PC-9 (cell line): ENCODE data around the gene SEC23IP. TPM values are rescaled to one million over a fixed set of nuclear protein-coding genes. Genes with fewer than 3 reads are reported as not detected.

Experiments
- Bru-seq: library from RNA; stranded (reverse); fragments of 400-500 nt; gene quantifications from one replicate; lab custom pipeline; 2021; lab: Mats Ljungman, UMichigan
- BruChase-seq, 2 experiments: library from RNA; stranded (reverse); fragments of 400-500 nt; gene quantifications; one replicate each; lab custom pipeline; 2021; lab: Mats Ljungman, UMichigan
- BruUV-seq: library from RNA; stranded (reverse); fragments of 400-500 nt; replicated peaks from 2 replicates; lab custom pipeline; 2021; lab: Mats Ljungman, UMichigan
- CTCF ChIA-PET: fragments of 300-600 bp; sonication (Branson Sonifier 250); formaldehyde crosslinking; loops from one replicate; lab custom pipeline; 2022; ENCODE audit warnings: antibody characterized with exemption; lab: Charles Lee
- POLR2A ChIA-PET: fragments of 300-600 bp; sonication (Branson Sonifier 250); formaldehyde crosslinking; loops from one replicate; lab custom pipeline; 2022; ENCODE audit warnings: antibody characterized with exemption; ENCODE audit not compliant: unreplicated experiment; lab: Charles Lee
- DNase-seq, 2 experiments: peaks; one replicate each; pipeline versions ENCODE4 v3.0.0 to v3.0.0-alpha.2; 2015 to 2022; ENCODE audit warnings: mixed read lengths in 1 of 2
- H2AFZ ChIP-seq: fragments of 200-600 bp; sonication (generic); 2 replicates; pipeline ENCODE4 v1.8.1; 2017; ENCODE audit warnings: antibody characterized with exemption
- H3F3A ChIP-seq: fragments of 200-600 bp; sonication (generic); 2 replicates; pipeline ENCODE4 v1.8.1; 2017; ENCODE audit warnings: antibody characterized with exemption, mild to moderate bottlenecking, low read depth; ENCODE audit not compliant: insufficient read depth
- H3K27ac ChIP-seq: fragments of 200-600 bp; sonication (generic); 2 replicates; pipeline ENCODE4 v1.6.1; 2016; ENCODE audit warnings: mixed run types
- H3K27me3 ChIP-seq: fragments of 200-600 bp; sonication (generic); 2 replicates; pipeline ENCODE4 v1.6.1; 2016; ENCODE audit warnings: low read depth, mixed run types; ENCODE audit not compliant: insufficient read depth
- H3K36me3 ChIP-seq: fragments of 200-600 bp; sonication (generic); 2 replicates; pipeline ENCODE4 v1.6.1; 2016; ENCODE audit warnings: low read depth, mixed run types
- H3K4me1 ChIP-seq: fragments of 200-600 bp; sonication (generic); replicated peaks from 2 replicates; pipeline ENCODE4 v1.6.1; 2016; ENCODE audit warnings: mixed run types; ENCODE audit not compliant: insufficient read depth
- H3K4me2 ChIP-seq: fragments of 200-600 bp; sonication (generic); 2 replicates; pipeline ENCODE4 v1.6.1; 2017; ENCODE audit warnings: mixed run types
- H3K4me3 ChIP-seq: fragments of 200-600 bp; sonication (generic); 2 replicates; pipeline ENCODE4 v1.6.1; 2016; ENCODE audit warnings: mixed run types
- H3K79me2 ChIP-seq: fragments of 200-600 bp; sonication (generic); 2 replicates; pipeline ENCODE4 v1.6.1; 2017; ENCODE audit warnings: low read depth, mixed run types
- H3K9me2 ChIP-seq: fragments of 200-600 bp; sonication (generic); 2 replicates; pipeline ENCODE4 v1.8.1; 2017; ENCODE audit warnings: mild to moderate bottlenecking; ENCODE audit not compliant: insufficient read depth
- H3K9me3 ChIP-seq: fragments of 200-600 bp; sonication (generic); 2 replicates; pipeline ENCODE4 v1.8.1; 2016; ENCODE audit warnings: low read depth; ENCODE audit not compliant: insufficient read depth
- H4K20me1 ChIP-seq: fragments of 200-600 bp; sonication (generic); 2 replicates; pipeline ENCODE4 v1.8.1; 2017; ENCODE audit not compliant: insufficient read depth
- EZH2 ChIP-seq: fragments of 200-600 bp; sonication (generic); IDR thresholded peaks from 2 replicates; pipeline ENCODE4 v1.8.0; 2017; ENCODE audit warnings: antibody characterized with exemption, low read depth
- intact Hi-C: fragments of 100-400 bp; cut with micrococcal nuclease; formaldehyde crosslinking; loops from one replicate; pipeline ENCODE4 v1.10.0; 2022; ENCODE audit not compliant: unreplicated experiment
- long read RNA-seq: library from polyadenylated mRNA; stranded (forward); transcript quantifications from one replicate; pipeline ENCODE4 v2.0.0, GENCODE V29; 2022
- total RNA-seq: library from RNA; stranded (reverse); gene quantifications from 2 replicates; pipeline ENCODE4 v1.2.3, GENCODE V29; 2021
- TF ChIP-seq, protein P1 (sequence below): fragments of 200-600 bp; sonication (generic); conservative IDR thresholded peaks from 2 replicates; pipeline ENCODE4 v1.6.1; 2017; ENCODE audit warnings: mixed run types, antibody characterized with exemption, mild to moderate bottlenecking, moderate library complexity

The SEC23IP gene
- total RNA-seq (19.9 and 33.2 TPM in 2 replicates), Bru-seq, nascent RNA (percentile 76 among the genes with signal in this experiment), BruChase-seq, experiment 1, labeled RNA remaining after a 2-hour chase (percentile 78 among the genes with signal in this experiment), BruChase-seq, experiment 2, labeled RNA remaining after a 6-hour chase (percentile 81 among the genes with signal in this experiment)
- long read RNA-seq, full-length matches to known transcripts, result 10 of 22 reads
- long read RNA-seq, partial matches to known transcripts, result 7 of 22 reads
- long read RNA-seq, other reads (novel, unspliced or antisense), result 5 of 22 reads

DNA sequence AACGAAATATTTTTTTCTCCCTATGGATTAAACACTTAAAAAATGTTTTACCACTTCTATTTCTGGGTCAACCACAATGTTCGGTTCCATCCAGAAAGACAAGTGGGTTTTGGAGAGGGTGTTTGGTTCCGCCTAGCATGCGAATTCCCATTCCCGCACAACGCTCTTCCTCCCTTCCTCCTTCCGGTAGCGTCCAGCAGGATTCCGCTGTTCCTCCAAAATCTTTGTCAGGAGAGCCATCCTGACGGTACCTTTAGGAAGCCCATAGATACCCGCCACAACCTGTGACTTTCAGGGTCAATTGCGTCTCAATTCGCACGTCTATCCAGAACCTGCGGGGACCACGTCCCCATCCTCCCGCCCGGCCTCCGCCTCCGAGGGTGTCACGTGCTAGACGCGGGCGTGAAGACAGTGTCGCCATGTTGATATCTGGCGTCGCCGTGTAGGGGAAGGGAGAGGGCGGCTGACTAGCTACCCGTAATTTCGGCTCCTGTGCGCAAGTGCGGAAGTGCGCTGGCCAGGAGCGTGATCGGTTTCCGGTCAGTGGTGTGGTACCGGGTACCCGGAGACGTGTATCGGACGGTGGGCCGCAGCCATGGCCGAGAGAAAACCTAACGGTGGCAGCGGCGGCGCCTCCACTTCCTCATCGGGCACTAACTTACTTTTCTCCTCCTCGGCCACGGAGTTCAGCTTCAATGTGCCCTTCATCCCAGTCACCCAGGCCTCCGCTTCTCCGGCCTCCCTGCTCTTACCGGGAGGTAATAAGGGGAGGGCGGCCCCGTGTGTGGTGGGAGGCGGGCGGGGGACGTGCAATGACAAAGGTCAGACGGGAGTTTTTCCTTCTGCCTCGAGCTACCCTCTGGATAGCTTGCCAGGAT is at the start of gene SEC23IP:
Gene SEC23IP (plus strand): TSS at position 543 of the 878 bp plus-strand sequence. CDS start 53 bp downstream, at position 596.
- CTCF ChIA-PET, result interaction anchor here (0.7 kb wide), 1 partner anchor 299 kb away, joined by 3 read pairs; no protein-coding TSS in a partner anchor
- intact Hi-C loops, result loop anchor here (1.0 kb wide), 1 partner anchor 20 kb away; the partner anchor contains the start of gene MCMBP

DNA sequence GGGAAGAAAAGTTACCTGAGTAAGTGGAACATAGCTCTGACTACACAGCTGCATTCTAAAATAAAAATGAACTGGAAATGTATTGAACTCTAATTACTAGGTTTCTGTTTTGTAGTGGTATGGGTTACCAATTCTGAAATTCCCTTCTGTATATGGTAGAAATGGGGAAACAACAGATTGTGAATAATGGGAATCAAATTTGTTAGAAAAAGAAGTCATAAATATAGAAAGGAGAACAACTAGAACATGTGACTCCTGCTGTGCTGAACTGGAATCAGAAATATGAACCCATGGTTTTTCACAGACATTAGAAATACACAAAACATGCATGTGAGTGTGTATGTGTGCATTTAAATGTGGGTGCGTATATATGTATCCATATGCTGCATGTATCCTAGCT is 46.9 kb upstream of the SEC23IP start:
- H3K4me1 ChIP-seq, result no peaks in the 10 kb centered on the region
- no peaks in the 10 kb centered on the region for H4K20me1 ChIP-seq
- no peak for DNase-seq
- no peaks in the 10 kb centered on the region for H3K79me2 ChIP-seq
- ChIA-PET CTCF (no interaction called here), POLR2A (no interaction called here)
- H3K4me3 ChIP-seq, result no peak overlapping the region
- H3K27me3 ChIP-seq, result no peaks in the 10 kb centered on the region
- H3K9me3 ChIP-seq, result no peaks in the 10 kb centered on the region
- H3K27ac ChIP-seq, result no peak overlapping the region
- no peaks in the 10 kb centered on the region for H3K9me2 ChIP-seq
- H3K4me2 ChIP-seq, result no peak overlapping the region
- TF ChIP-seq EZH2, result no peak
- TF ChIP-seq, protein P1, sequence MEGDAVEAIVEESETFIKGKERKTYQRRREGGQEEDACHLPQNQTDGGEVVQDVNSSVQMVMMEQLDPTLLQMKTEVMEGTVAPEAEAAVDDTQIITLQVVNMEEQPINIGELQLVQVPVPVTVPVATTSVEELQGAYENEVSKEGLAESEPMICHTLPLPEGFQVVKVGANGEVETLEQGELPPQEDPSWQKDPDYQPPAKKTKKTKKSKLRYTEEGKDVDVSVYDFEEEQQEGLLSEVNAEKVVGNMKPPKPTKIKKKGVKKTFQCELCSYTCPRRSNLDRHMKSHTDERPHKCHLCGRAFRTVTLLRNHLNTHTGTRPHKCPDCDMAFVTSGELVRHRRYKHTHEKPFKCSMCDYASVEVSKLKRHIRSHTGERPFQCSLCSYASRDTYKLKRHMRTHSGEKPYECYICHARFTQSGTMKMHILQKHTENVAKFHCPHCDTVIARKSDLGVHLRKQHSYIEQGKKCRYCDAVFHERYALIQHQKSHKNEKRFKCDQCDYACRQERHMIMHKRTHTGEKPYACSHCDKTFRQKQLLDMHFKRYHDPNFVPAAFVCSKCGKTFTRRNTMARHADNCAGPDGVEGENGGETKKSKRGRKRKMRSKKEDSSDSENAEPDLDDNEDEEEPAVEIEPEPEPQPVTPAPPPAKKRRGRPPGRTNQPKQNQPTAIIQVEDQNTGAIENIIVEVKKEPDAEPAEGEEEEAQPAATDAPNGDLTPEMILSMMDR, result no peak
- no peaks in the 10 kb centered on the region for H3F3A ChIP-seq
- H2AFZ ChIP-seq, result no peak overlapping the region
- intact Hi-C loops, result no loop called here
- peaks cover 5% of the 10 kb centered on the region; the same call in 1 of the 2 replicates for H3K36me3 ChIP-seq
- no TSS peak for BruUV-seq

More for the DNA sequence above, at the start of gene SEC23IP:
- peaks cover 47% of the 10 kb centered on the region for H3K79me2 ChIP-seq
- H3K9me3 ChIP-seq, result no peaks in the 10 kb centered on the region
- H3K36me3 ChIP-seq, result no peaks in the 10 kb centered on the region
- peaks cover 8% of the 10 kb centered on the region; the same call in 1 of the 2 replicates for H4K20me1 ChIP-seq
- H2AFZ ChIP-seq, result peak within 1 kb of the TSS; percentile 91
- peak within 1 kb of the TSS; percentile 49; the same call in 1 of the 2 replicates for H3K27ac ChIP-seq
- DNase-seq, result peak; percentile 85 to 86
- H3K4me1 ChIP-seq, result peaks cover 12% of the 10 kb centered on the region; the same call in 1 of the 2 replicates
- peak within 1 kb of the TSS; percentile 91 for H3K4me3 ChIP-seq
- H3K4me2 ChIP-seq, result peak within 1 kb of the TSS; percentile 89
- BruUV-seq, result TSS peak; percentile 81
- TF ChIP-seq EZH2, result no peak
- TF ChIP-seq, protein P1, result no peak
- no peaks in the 10 kb centered on the region for H3K27me3 ChIP-seq
- POLR2A ChIA-PET, result interaction anchor here (0.6 kb wide), 2 partner anchors 20 to 302 kb away, joined by 4 to 5 read pairs; partner anchors contain the start of gene MCMBP
- H3F3A ChIP-seq, result no peaks in the 10 kb centered on the region
- H3K9me2 ChIP-seq, result no peaks in the 10 kb centered on the region
